HPDE6-E6E7 (cell line): Measurements from ENCODE around the gene TRAK1.
"Not testable (repeated sequence)": the region's sequence is repeated elsewhere in the genome, so short reads cannot be mapped to it uniquely, and the experiment has no call there.

Source experiments
- DNase-seq: peaks from one replicate; pipeline ENCODE4 v3.0.0; 2011; ENCODE audit warnings: missing footprints; ENCODE audit errors: extremely low spot score

The TRAK1 gene

GRCh38 chr3:42096796-42097565 lies 5.8 kb downstream of the TRAK1 start:
- no peak for DNase-seq

GRCh38 chr3:42097566-42097946 lies 6.4 kb downstream of the TRAK1 start:
- no peak for DNase-seq

GRCh38 chr3:42098171-42098570 lies 7.0 kb downstream of the TRAK1 start:
- DNase-seq: no peak

DNA sequence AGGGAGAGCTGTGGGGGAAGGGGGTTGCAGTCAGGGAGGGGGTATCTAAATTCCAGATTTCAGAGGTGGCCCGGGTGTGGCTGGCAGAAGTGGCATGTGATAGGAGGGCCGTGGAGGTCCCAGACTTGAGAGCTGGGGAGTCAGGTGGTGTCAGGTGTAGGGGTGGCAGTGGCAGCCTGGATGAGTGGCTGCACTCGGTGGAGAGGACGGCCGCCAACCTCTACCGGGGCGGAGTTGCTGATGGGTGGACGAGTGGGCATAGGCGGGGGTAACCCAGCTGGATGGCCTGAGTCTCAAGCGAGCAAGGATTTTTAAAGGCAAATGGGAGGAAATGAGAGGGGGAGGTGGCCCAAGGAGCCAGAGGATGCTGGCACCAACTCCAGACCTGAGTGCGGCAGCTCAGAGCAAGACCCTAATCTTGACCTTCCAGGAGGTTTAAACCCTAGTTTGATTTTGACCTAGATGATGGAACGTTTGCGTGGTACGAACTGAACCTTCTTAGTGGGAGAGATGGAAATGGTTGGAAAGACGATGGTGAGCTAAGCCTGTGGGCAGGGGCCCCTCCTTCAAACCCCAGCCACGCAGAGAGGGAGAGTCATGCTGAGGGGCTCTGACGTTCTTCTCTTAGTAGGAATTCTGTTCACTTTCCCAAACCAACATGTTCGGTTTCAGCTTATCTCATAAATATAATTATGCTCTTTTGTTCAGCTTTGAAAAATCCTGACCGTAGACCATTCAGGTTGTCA lies 8.0 kb downstream of the TRAK1 start:
- no peak for DNase-seq

DNA sequence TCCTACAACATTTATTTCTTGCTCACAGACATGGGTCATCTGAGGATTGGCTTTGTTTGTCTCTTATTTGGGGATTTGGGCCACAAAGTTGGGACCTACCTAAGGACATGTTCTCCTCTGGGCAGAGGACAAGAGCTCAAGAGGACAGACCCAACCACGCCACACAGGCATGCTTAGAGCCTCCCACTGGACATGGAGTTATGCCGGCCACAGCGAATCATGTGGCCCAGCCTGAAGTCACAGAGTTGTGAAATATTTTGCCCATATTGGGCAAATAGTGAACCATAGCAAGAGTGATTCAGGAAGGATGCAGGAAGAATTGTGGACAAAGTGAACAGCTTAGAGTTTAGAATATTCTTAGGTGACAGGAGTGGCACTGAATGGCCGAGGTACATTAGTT lies 9.9 kb downstream of the TRAK1 start:
- DNase-seq: no peak

DNA sequence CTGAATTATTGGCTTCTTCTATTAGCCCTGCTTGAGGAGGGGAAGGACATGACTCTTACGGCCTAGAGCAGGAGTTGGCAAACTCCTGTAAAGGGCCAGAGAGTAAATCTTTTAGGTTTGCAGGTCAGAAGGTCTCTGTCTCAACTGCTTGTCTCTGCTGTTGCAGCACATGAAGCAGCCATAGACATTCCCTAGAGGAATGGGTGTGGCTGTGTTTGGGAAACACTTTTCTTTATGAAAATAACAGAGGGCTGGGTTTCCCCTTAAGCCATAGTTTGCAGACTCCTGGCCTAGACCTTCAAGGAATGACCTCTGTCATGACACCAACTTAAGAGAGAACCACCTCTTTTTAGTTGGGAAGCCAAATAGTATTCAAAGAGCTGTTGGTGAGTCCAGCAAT lies 10.3 kb downstream of the TRAK1 start:
- DNase-seq: no peak

DNA sequence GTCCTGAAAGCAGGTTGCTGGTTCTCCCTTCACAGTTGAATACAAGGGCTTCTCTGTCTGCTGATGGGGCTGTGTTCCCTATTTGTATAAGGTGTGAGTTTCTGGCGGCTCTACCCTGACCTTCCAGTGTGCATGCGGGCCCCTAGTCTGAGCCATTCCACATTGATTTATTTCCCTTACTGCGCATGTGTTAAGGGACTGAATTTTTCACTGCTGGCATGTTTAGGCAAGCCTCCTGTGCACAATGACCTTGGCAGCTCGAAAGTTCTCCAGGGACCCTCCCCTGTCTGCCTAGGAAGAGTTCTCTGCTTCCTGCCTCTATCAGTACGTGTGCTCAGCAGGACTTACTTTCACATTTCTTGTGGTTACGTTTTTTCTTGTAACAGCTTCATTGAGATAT lies 11.4 kb downstream of the TRAK1 start:
- no peak for DNase-seq

DNA sequence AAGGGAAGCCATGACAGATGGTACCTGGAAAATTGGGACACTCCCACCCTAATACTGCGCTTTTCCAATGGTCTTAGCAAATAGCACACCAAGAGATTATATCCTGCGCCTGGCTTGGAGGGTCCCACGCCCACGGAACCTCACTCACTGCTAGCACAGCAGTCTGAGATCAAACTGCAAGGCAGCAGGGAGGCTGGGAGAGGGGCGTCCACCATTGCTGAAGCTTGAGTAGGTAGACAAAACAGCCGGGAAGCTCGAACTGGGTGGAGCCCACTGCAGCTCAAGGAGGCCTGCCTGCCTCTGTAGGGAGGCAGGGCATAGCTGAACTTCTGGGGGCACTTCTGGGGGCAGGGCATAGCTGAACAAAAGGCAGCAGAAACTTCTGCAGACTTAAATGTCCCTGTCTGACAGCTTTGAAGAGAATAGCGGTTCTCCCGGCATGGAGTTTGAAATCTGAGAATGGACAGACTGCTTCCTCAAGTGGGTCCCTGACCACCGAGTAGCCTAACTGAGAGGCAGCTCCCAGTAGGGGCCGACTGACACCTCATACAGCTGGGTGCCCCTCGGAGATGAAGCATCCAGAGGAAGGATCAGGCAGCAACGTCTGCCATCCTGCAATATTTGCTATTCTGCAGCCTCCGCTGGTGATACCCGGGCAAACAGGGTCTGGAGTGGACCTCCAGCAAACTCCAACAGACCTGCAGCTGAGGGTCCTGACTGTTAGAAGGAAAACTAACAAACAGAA lies 12.9 kb downstream of the TRAK1 start:
- DNase-seq: not testable (repeated sequence)

- not testable (repeated sequence) for DNase-seq
Observed at GRCh38 chr3:42105994-42106393, 14.8 kb downstream of the TRAK1 start.

GRCh38 chr3:42106646-42107045 lies 15.5 kb downstream of the TRAK1 start:
- DNase-seq: no peak

DNA sequence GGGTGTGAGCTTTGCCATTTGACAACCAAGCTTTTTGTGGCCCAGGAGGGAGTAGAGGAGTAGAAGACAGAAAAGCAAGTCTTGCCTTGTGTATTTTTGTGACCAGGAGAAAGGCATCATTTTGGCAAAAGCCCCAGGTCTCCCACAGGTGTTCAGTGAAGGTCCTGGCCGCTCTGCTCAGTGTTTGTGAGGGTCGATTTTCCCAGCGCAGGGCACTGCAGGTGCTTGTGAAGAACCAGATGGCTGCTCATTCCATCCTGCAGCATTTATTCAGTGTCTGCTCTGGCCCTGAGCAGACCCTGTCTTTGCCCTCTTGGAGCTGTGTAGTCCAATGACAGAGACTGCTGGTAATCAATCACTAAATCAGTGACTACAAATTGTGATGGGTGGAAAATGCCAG lies 19.5 kb downstream of the TRAK1 start:
- no peak for DNase-seq

DNA sequence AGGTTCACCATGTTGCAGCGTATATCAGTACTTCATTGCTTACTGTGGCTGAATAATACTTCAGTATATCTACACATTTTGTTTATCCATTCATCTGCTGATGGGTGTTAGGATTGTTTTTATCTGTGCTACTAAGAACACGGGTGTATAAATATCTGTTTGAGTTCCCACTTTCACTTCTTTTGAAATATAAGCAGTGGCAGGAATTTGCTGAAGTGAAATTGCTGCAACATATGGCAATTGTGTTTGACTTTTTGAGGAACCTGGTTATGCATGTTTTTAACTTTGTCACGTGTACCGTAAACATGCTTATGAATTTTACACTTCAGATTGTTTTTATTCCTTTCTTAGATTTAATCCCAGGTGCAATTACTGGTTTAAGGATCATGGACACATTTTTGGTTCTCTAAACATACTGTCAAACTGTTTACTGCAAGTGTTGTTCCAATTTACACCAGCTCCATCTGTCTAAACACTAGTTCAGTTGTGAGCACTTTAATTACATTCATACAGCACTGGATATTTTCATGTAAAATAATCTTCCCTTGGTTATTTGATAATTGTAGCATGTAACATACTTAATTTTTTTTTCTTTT lies 23.1 kb downstream of the TRAK1 start:
- no peak for DNase-seq

GRCh38 chr3:42115215-42115614 lies 24.1 kb downstream of the TRAK1 start:
- DNase-seq: no peak

DNA sequence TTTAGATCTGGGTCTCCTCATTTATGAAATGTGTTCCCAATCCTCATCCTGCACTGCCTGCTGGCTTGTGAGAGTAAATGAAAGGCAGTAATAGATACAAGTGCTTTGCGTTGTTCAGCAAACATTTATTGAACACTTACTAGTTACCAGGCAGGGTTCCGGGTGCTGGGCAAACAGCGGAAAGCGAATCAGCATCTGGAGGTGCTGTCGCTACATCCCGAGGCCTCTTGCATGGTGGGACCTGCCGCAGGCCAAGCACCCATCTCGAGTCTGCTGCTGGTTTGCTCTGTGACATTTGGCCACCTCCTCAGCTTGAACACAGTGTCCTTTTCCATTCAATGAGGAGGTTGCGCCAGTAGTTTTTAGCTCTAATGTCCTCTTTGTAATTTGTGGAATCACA lies 24.8 kb downstream of the TRAK1 start:
- DNase-seq: no peak

GRCh38 chr3:42116466-42116865 lies 25.3 kb downstream of the TRAK1 start:
- no peak for DNase-seq

DNA sequence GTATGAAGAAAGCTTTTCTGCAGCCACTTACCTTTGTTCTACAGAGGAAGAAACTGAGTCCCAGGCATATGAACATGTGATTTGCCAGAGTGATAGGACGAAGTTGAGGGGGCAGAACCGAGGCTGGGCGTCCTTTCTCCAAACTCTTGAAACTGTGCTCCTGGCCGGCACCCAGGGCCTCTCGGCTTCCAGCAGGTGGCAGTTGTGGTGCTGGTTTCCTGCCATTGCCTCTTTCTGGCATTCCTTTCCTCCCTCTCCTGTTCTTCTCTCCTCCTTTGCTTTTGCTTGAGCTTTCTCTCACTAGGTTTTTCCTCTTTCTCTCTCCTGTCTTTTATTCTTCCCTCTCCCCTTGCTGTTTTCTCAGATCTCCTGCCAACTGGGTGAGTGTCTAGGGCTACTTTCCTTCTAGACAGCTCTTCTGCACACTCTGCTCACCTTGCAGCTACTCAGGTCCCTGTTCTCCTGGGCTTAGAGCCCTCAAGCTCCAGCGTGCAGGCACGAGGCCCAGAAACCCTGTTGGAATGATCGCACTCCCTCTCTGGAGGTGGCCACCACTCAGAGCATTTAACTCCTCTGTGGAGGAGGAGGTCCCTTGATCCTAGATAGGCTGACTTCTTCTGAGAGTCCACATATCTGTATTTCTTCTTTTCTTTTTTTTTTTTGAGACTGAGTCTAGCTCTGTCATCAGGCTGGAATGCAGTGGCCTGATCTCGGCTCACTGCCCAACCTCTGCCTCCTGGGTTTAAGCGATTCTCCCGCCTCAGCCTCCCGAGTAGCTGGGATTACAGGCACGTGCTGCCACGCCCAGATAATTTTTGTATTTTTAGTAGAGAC lies 26.2 kb downstream of the TRAK1 start:
- DNase-seq: no peak

DNA sequence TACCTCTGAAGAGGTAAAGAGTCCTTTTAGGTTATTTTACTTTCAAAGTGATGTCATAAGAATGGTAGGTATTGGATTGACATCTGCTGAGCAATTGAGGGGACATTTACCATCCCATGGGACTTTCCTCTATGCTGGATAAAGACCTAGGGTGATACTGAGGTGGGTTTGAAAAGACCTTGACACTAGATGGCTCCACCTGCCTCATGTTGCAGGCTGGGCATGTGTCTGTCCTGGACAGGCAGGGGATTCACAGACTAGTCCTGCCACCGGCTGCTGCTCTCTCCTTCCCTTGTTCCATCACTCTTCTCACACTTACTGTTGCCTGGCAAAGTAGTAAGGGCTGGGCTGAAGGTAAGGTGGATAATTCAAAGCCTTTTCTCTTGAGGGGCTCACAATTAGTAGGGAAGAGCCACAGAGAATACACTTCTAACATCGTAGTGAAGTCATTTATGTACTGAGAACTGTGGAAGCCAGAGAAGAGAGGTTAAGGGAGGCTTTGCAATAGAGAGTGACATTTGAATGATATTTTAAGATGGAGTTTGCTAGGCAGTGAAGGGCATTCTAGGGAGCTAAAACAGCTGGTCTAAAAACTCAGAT lies 27.7 kb downstream of the TRAK1 start:
- DNase-seq: peak; percentile 43

GRCh38 chr3:42119561-42120355 lies 28.6 kb downstream of the TRAK1 start:
- DNase-seq: no peak

- no peak for DNase-seq
Observed at GRCh38 chr3:42120866-42121265, 29.7 kb downstream of the TRAK1 start.
